Measurements from ENCODE around the gene GUCY2F.

The GUCY2F gene

GRCh38 chrX:109463784-109464183 lies 18.1 kb downstream of the GUCY2F start:
- H3K27ac ChIP-seq: no peak overlapping the region
- H3K4me3 ChIP-seq: no peak overlapping the region
- no peak for TF ChIP-seq CTCF (IDR thresholded peaks at IDR 0.05)
- no peak for DNase-seq (ENCODE audit: low spot score)

- no peak overlapping the region for H3K4me3 ChIP-seq
- no peak for TF ChIP-seq CTCF (IDR thresholded peaks at IDR 0.05)
- H3K27ac ChIP-seq: no peak overlapping the region
- no peak for DNase-seq (ENCODE audit: low spot score)
Measured at GRCh38 chrX:109448282-109448938, 33.5 kb downstream of the GUCY2F start.

- no peak for DNase-seq (ENCODE audit: low spot score)
- no peak for TF ChIP-seq CTCF (IDR thresholded peaks at IDR 0.05)
- no peak overlapping the region for H3K27ac ChIP-seq
- no peak overlapping the region for H3K4me3 ChIP-seq
Measured at GRCh38 chrX:109441266-109441665, 40.6 kb downstream of the GUCY2F start.

- H3K27ac ChIP-seq: no peak overlapping the region
- H3K4me3 ChIP-seq: no peak overlapping the region
- TF ChIP-seq CTCF (IDR thresholded peaks at IDR 0.05): no peak
- DNase-seq (ENCODE audit: low spot score): no peak
Measured at GRCh38 chrX:109440475-109440874, 41.4 kb downstream of the GUCY2F start.

- no peak for TF ChIP-seq CTCF (IDR thresholded peaks at IDR 0.05)
- Histone ChIP-seq H3K4me3 (no peak overlapping the region), H3K27ac (no peak overlapping the region)
- DNase-seq (ENCODE audit: low spot score): no peak
Measured at GRCh38 chrX:109409181-109409580, 72.7 kb downstream of the GUCY2F start.

- TF ChIP-seq CTCF (IDR thresholded peaks at IDR 0.05): no peak
- no peak overlapping the region for H3K4me3 ChIP-seq
- no peak overlapping the region for H3K27ac ChIP-seq
- no peak for DNase-seq (ENCODE audit: low spot score)
Measured at GRCh38 chrX:109403922-109404321, 78.0 kb downstream of the GUCY2F start.

GRCh38 chrX:109399831-109400230 lies 82.1 kb downstream of the GUCY2F start:
- H3K27ac ChIP-seq: no peak overlapping the region
- TF ChIP-seq CTCF (IDR thresholded peaks at IDR 0.05): no peak
- DNase-seq (ENCODE audit: low spot score): no peak
- no peak overlapping the region for H3K4me3 ChIP-seq
